Measurements from ENCODE around the gene MYRIP. TPM values are rescaled to one million over a fixed set of nuclear protein-coding genes. Genes with fewer than 3 reads are reported as not detected.

The MYRIP gene
- total and polyA plus RNA-seq, 4 donors = 0.98 to 11.7 (median 6.8) TPM

GRCh38 chr3:39941931-39942330 lies 132.5 kb downstream of the MYRIP start:
- Histone ChIP-seq H3K4me3 (ENCODE audit: low read depth in 1 of 3, low read length in 3 of 3) (no peak overlapping the region), H3K9me3 (ENCODE audit: control insufficient read depth in 4 of 4, low read length in 3 of 4) (no peaks in the 10 kb centered on the region), H3K4me1 (ENCODE audit: control insufficient read depth in 4 of 4, insufficient read depth in 4 of 4, low read length in 3 of 4) (peaks cover 0 to 3% (median under 1%) of the 10 kb centered on the region in 4 donors), H3K9ac (ENCODE audit: low read depth in 1 of 2, low read length in 2 of 2) (no peak overlapping the region), H3K27ac (ENCODE audit: low read depth in 1 of 2, low read length in 2 of 2) (no peak overlapping the region), H3K36me3 (ENCODE audit: control insufficient read depth in 4 of 4, insufficient read depth in 3 of 4, low read depth in 1 of 4, low read length in 3 of 4) (no peaks in the 10 kb centered on the region), H3K27me3 (ENCODE audit: control insufficient read depth in 4 of 4, insufficient read depth in 4 of 4, low read length in 3 of 4) (no peaks in the 10 kb centered on the region)
- TF ChIP-seq HNF4A (conservative IDR thresholded peaks at IDR 0.05) (no peak), EGR1 (IDR thresholded peaks at IDR 0.05; ENCODE audit: low read depth in 2 of 2) (no peak), TAF1 (conservative IDR thresholded peaks at IDR 0.05) (no peak), ATF3 (IDR thresholded peaks at IDR 0.05) (no peak), RXRA (IDR thresholded peaks at IDR 0.05) (no peak), CTCF (IDR thresholded peaks at IDR 0.05; ENCODE audit: low read depth, low read length, missing input control) (no peak), SP1 (IDR thresholded peaks at IDR 0.05) (no peak), JUND (IDR thresholded peaks at IDR 0.05) (no peak), REST (IDR thresholded peaks at IDR 0.05) (no peak), NR2F2 (IDR thresholded peaks at IDR 0.05) (no peak), YY1 (IDR thresholded peaks at IDR 0.05) (no peak), RAD21 (IDR thresholded peaks at IDR 0.05) (no peak), FOXA2 (IDR thresholded peaks at IDR 0.05) (no peak), MAX (IDR thresholded peaks at IDR 0.05) (no peak), FOXA1 (IDR thresholded peaks at IDR 0.05) (no peak), GABPA (IDR thresholded peaks at IDR 0.05 in 1 of 2, conservative IDR thresholded peaks at IDR 0.05 in 1 of 2) (no peak), ZBTB33 (IDR thresholded peaks at IDR 0.05) (no peak), HNF4G (IDR thresholded peaks at IDR 0.05) (no peak)
- DNase-seq (ENCODE audit: low spot score) = no peak
- WGBS = 90% methylated on average over 5 of the region's 5 CpGs

All from liver (tissue), 9 donors.